ENCODE results near the gene KIFC3. TPM values are rescaled to one million over a fixed set of nuclear protein-coding genes. Genes with fewer than 3 reads are reported as not detected.
A peak's percentile ranks its signal among the peaks of the same experiment; 100 is the strongest.
"Not testable (repeated sequence)": the region's sequence is repeated elsewhere in the genome, so short reads cannot be mapped to it uniquely, and the experiment has no call there.

The KIFC3 gene
- total RNA-seq, 2 donors from 2014 or later, result 3.8 to 5.7 TPM

DNA sequence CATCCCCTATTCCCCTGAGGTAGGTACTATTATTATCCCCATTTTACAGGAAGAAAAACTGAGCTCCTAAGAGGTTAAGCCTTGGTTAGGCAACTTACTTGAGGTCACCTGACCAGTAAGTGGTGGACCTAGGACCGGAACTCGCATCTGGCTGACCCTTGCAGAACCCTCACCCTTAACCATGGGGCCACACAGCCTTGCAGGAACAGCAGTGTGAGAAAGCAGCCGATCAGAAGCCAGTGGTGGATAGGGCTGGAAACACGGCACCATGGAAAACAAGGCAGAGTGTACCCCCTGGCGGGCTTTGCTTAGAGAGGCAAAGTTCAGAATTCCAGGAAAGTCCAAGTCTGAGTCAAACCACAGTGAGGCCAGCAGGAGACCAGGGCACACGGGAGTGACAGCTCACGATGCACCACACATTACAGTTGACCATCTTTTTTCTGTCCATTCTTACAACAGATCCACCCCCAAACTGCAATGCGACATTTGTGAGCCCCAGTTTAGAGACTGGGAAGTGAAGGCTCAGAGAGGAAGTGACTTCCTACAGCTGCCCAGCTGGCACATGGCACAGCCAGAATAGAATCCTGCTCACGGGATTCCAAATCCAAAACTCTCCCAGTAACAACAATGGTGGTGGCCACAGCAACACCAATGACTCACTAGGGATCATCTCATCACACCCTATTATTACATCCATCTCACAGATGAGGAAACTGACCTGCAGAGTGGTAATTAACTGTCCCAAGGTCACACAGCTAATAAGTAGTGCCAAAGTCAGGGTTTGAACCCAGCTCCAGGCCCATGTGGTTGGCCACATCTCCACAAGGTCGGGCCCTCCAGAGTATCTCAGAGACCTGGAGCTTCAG is 20.3 kb downstream of the KIFC3 start:
- Histone ChIP-seq H3K27me3 (no peaks in the 10 kb centered on the region), H3K4me1 (no peaks in the 10 kb centered on the region), H3K4me3 (no peak overlapping the region), H3K27ac (no peak overlapping the region), H3K9me3 (no peaks in the 10 kb centered on the region), H3K36me3 (no peaks in the 10 kb centered on the region), H3K9ac (ENCODE audit: low read depth in 2 of 2, low read length in 2 of 2) (no peak overlapping the region)
- intact Hi-C loops (cut with DNase I), result no loop called here
- no peak for DNase-seq
- TF ChIP-seq CTCF (IDR thresholded peaks at IDR 0.05), result no peak

- no peak for DNase-seq
- H3K4me1 ChIP-seq, result no peaks in the 10 kb centered on the region
- no peak overlapping the region for H3K4me3 ChIP-seq
- H3K27ac ChIP-seq, result no peak overlapping the region
- H3K36me3 ChIP-seq, result no peaks in the 10 kb centered on the region
- no peak overlapping the region for H3K9ac ChIP-seq (ENCODE audit: low read depth in 2 of 2, low read length in 2 of 2)
- intact Hi-C loops (cut with DNase I), result no loop called here
- no peaks in the 10 kb centered on the region for H3K27me3 ChIP-seq
- TF ChIP-seq CTCF (IDR thresholded peaks at IDR 0.05), result no peak
- H3K9me3 ChIP-seq, result no peaks in the 10 kb centered on the region
Observed at GRCh38 chr16:57781349-57781740, 20.9 kb downstream of the KIFC3 start.

DNA sequence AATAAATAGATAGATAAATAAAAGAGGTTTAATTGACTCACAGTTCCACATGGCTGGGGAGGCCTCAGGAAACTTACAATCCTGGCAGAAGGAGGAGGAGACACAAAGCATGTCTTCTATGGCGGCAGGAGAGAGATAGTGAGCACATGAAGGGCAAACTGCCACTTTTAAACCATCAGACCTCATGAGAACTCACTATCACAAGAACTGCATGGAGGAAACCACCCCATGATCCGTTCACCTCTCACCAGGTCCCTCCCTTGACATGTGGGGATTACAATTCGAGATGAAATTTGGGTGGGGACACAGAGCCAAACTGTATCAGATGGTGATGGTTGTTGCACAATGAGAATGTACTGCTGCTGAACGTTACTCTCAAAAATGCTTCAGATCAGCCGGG is 22.5 kb downstream of the KIFC3 start:
- H3K9me3 ChIP-seq; H3K36me3 ChIP-seq; intact Hi-C loops (cut with DNase I); H3K9ac ChIP-seq (ENCODE audit: low read depth in 2 of 2, low read length in 2 of 2); H3K4me3 ChIP-seq; H3K27ac ChIP-seq; DNase-seq; H3K4me1 ChIP-seq; H3K27me3 ChIP-seq: not testable (repeated sequence)

- H3K27ac ChIP-seq, result no peak overlapping the region
- H3K4me1 ChIP-seq, result no peaks in the 10 kb centered on the region
- no peaks in the 10 kb centered on the region for H3K27me3 ChIP-seq
- intact Hi-C loops (cut with DNase I), result no loop called here
- no peak overlapping the region for H3K9ac ChIP-seq (ENCODE audit: low read depth in 2 of 2, low read length in 2 of 2)
- no peak for TF ChIP-seq CTCF (IDR thresholded peaks at IDR 0.05)
- no peaks in the 10 kb centered on the region for H3K9me3 ChIP-seq
- DNase-seq, result no peak
- no peak overlapping the region for H3K4me3 ChIP-seq
- no peaks in the 10 kb centered on the region for H3K36me3 ChIP-seq
Observed at GRCh38 chr16:57778658-57779057, 23.6 kb downstream of the KIFC3 start.

GRCh38 chr16:57775661-57776469 is 26.4 kb downstream of the KIFC3 start:
- Histone ChIP-seq H3K4me3 (no peak overlapping the region), H3K36me3 (no peaks in the 10 kb centered on the region), H3K9ac (ENCODE audit: low read depth in 2 of 2, low read length in 2 of 2) (no peak overlapping the region), H3K27ac (no peak overlapping the region), H3K9me3 (no peaks in the 10 kb centered on the region), H3K4me1 (no peaks in the 10 kb centered on the region), H3K27me3 (no peaks in the 10 kb centered on the region)
- intact Hi-C loops (cut with DNase I), result no loop called here
- peak; percentile 62 for DNase-seq
- TF ChIP-seq CTCF (IDR thresholded peaks at IDR 0.05), result peak; percentile 49

Data from colonic mucosa (tissue), 4 donors.